LHCN-M2 (cell line): ENCODE results near the gene HABP4. TPM values are rescaled to one million over a fixed set of nuclear protein-coding genes. Genes with fewer than 3 reads are reported as not detected.
A peak's percentile ranks its signal among the peaks of the same experiment; 100 is the strongest.

ENCODE experiments used
- DNase-seq: peaks from one replicate; pipeline ENCODE4 v3.0.0-alpha.2; 2012; ENCODE audit warnings: low read depth
- total RNA-seq: library from RNA; depleted of rRNA; stranded (reverse); fragments of >200 nt; gene quantifications from 2 replicates; pipeline ENCODE4 v1.2.3, GENCODE V29; 2014; rRNA removed

Gene HABP4
- total RNA-seq, 1 experiment from 2014 or later = 14.5 TPM

DNA sequence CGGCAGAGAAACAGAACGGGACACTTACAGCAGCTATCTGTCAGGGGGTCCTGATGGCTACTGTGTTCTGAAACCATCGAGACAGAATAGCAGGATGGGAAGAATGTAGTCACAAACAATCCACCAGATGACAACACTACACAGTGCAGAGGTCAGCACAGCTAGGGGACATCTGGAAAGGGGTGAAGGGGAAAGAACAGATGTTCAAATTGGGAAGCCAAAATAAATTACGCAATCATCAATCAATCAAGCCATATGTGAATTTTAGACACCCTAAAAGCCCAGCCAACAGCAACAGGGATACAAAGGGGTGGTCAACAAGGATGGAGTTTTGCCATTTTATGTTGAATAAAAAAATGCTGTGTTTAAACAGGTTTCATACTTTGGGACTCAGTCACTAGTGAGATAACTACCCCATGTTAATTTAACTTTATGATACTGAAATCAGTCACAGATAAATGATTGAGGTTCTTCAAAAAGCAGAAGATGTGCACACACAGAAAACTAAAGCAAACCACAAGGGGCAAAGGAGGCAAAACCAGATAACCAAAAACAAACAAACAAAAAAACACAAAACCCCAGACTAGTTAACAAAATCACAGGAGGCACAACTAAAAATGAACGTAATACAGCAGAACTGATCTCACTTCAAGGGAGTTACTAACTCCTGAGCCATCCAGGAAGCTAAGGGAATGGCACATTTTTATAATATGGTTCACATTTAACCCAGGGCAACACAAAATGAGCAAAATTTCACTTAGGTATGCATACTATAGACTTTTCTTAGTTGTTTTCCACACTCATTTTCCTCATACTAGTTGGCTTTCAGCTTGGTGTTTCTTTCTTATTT is 65.9 kb downstream of the HABP4 start:
- DNase-seq = peak; percentile 32

GRCh38 chr9:96519095-96519494 is 69.1 kb downstream of the HABP4 start:
- no peak for DNase-seq

- no peak for DNase-seq
Observed at GRCh38 chr9:96519787-96520186, 69.8 kb downstream of the HABP4 start.

DNA sequence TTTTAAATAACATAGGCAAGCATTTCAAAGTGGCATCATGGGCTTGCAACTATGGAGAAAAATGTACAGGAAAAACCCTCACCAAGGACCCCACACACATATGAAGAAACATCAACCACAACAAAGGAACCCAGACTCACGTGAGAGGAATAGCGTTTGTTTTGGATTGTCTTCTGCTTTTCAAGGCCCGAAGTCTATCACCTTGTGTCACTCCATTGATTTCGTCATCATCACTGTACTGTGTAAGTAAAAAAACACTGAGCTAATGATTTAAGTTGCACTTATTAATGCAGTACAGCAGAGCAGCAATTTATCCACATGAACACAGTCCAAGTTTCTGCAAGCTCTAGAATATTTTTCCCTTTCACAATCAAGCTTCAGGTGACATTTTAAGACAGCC is 72.4 kb downstream of the HABP4 start:
- no peak for DNase-seq

DNA sequence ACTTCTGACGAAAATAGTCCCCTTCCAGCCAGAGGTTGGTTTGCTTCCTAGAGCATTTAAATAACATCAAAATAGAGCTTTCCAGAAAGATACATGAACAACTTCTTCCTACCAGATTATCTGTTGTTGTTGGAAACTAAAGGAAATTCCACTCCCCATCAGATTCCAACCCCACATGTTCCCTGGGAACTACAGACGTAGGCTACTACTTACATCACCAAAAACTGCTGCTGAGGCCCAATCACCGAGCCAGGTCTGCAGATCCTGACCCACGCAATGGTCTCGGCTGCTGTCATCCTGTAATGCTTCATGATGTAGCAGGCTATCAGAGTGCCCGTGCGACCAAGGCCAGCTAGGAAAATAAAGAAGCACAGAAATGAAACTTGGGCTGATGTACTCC is 73.4 kb downstream of the HABP4 start:
- no peak for DNase-seq

DNA sequence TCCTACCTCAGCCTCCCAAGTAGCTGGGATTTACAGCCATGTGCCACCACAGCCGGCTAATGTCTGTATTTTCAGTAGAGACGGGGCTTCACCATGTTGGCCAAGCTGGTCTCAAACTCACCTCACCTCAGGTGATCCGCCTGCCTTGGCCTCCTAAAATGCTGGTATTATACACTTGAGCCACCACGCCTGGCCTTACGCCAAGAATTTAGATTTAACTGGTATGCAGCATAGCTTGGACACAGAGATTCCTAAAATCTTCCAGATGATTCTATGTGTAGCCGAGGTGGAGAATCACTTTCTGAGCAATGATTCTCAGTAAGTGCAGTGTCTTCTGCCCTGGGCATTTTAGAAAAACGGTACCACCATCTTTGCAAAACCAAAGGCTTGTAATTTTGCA is 74.1 kb downstream of the HABP4 start:
- no peak for DNase-seq

- no peak for DNase-seq
Observed at GRCh38 chr9:96524764-96525163, 74.8 kb downstream of the HABP4 start.

DNA sequence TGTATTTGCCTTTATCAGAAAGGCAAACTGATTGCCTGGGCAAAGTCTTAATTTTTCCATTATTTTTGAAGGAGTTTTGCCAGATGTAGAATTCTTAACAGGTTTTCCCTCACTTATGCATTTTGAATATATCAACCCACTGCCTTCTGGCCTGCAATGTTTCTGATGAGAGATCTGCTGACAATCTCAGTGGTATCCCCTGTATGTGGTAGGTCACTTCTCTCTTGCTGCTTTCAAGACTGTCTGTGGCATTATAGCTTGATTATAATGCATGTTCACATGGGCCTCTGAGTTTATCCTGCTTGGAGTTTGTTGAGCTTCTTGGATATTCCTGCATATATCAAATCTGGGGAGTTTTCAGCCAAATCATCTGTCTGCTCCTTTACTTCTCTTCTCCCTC is 82.2 kb downstream of the HABP4 start:
- DNase-seq = no peak

DNA sequence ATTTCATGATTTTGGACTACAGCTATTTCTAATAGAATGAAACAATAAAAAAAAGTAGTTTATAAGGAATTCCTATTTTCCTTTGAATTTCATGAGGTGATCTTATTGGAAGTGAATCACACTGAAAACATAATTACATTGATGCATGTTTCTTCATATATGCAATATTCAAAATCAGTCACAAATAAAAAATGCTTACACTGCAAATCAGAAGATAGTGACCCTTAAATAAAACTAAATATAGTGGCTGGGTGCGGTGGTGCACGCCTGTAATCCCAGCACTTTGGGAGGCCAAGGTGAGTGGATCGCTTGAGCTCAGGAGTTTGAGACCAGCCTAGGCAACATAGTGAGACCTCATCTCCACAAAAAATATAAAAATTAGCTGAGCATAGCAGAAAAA is 90.1 kb downstream of the HABP4 start:
- no peak for DNase-seq

Other genes starting within 250 kb of the HABP4 start
- gene HSD17B3, start 148.0 kb upstream of the HABP4 start, total RNA-seq = not detected in 2 replicates
- 9.4 and 16.6 TPM in 2 replicates for gene SLC35D2, start 66.5 kb upstream of the HABP4 start, total RNA-seq
- 19.6 and 21.8 TPM in 2 replicates for gene ZNF367, start 31.8 kb upstream of the HABP4 start, total RNA-seq
- 10.8 and 12.6 TPM in 2 replicates for gene CDC14B, start 169.7 kb downstream of the HABP4 start, total RNA-seq
- gene PRXL2C, start 205.1 kb downstream of the HABP4 start, total RNA-seq = 11.2 and 14.6 TPM in 2 replicates